DND-41 (cell line): ENCODE data around the gene LDHA.

Experiments
- CTCF ChIP-seq: IDR thresholded peaks from 2 replicates; pipeline ENCODE4 v1.5.1; 2012; ENCODE audit warnings: borderline replicate concordance, low read length, moderate library complexity, mild to moderate bottlenecking; ENCODE audit not compliant: poor library complexity, severe bottlenecking; ENCODE audit errors: extremely low read depth
- EZH2 ChIP-seq: IDR thresholded peaks from 3 replicates; pipeline ENCODE4 v1.6.1; 2012; ENCODE audit warnings: borderline replicate concordance, low read depth, mild to moderate bottlenecking, moderate library complexity, low read length, inconsistent platforms; ENCODE audit not compliant: severe bottlenecking

GRCh38 chr11:18368221-18368620 lies 26.1 kb upstream of the LDHA start:
- TF ChIP-seq CTCF (no peak), EZH2 (no peak)
